ENCODE data around the gene NXPH2. TPM values are rescaled to one million over a fixed set of nuclear protein-coding genes. Genes with fewer than 3 reads are reported as not detected.

NXPH2 gene
- total and polyA plus RNA-seq, 9 of the 15 experiments (the other 6 are each of a cell fraction or from before 2014, with no cell fraction given): not detected

DNA sequence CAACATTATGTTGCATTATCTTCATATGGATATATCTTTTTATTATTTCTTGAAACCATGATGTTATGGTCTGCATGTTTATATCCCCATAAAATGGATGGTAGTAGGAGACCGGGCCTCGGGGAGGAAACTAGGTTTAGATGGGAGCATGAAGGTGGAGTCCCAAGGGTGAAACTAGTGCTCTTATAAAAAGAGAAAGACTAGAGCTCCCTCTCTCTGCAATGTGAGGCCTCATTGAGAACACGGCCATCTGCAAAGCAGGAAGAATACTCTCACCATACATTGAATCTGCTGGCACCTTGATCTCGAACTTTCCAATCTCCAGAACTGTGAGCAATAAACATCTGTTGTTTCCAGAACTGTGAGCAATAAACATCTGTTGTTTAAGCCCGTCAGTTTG, 64.0 kb downstream of the NXPH2 start:
- DNase-seq (ENCODE audit: extremely low read depth in 1 of 4, low spot score in 3 of 4): peak in 1 of 4 experiments; percentile 7
- no TSS peak for BruUV-seq (replicated peaks)
- no peaks in the 10 kb centered on the region for H3K79me2 ChIP-seq (ENCODE audit: control insufficient read depth, insufficient read depth, low read length)
- H3K4me2 ChIP-seq (ENCODE audit: insufficient read depth, low read length): no peak overlapping the region
- H3K27ac ChIP-seq (ENCODE audit: extremely low read depth, low read depth, low read length): no peak overlapping the region
- intact Hi-C loops (cut with micrococcal nuclease): loop anchor here (10.0 kb wide), 1 partner anchor 241 kb away; no protein-coding TSS in a partner anchor
- no peaks in the 10 kb centered on the region for H3K4me1 ChIP-seq (replicated peaks in 1 of 2; ENCODE audit: control insufficient read depth in 2 of 2, insufficient read depth in 2 of 2, low read length in 2 of 2)
- no peak overlapping the region for H2AFZ ChIP-seq (ENCODE audit: low read depth, low read length)
- no peaks in the 10 kb centered on the region for H3K36me3 ChIP-seq (ENCODE audit: control insufficient read depth, insufficient read depth, low read length)
- 0% methylated on average over 5 of the region's 5 CpGs for WGBS (ENCODE audit: insufficient coverage, low coverage, missing lambda C conversion rate)
- H3K9me3 ChIP-seq (replicated peaks; ENCODE audit: control insufficient read depth, insufficient read depth, low read depth, low read length): no peaks in the 10 kb centered on the region
- FAIRE-seq: no peak
- in situ Hi-C loops (cut with MboI): no loop called here
- ChIA-PET CTCF (ENCODE audit: low intra/inter-chr PET ratio) (no interaction called here), POLR2A (no interaction called here)
- H3K4me3 ChIP-seq: no peak overlapping the region
- no peaks in the 10 kb centered on the region for H4K20me1 ChIP-seq (replicated peaks; ENCODE audit: control insufficient read depth, insufficient read depth, low read length)
- no peak overlapping the region for H3K9ac ChIP-seq (ENCODE audit: insufficient read depth in 1 of 2, low read depth in 2 of 2, low read length in 2 of 2)
- no peaks in the 10 kb centered on the region for H3K9me1 ChIP-seq (ENCODE audit: control insufficient read depth, insufficient read depth, low read length)
- ATAC-seq: peak; percentile 64
- peaks cover 0 to 4% of the 10 kb centered on the region in 2 experiments; a peak in 1 of 5 replicates for H3K27me3 ChIP-seq (ENCODE audit: control insufficient read depth in 2 of 2, insufficient read depth in 2 of 2, low read length in 2 of 2)
- no peak for TF ChIP-seq HSF4 (CRISPR knock-in tag; IDR thresholded peaks at IDR 0.05; ENCODE audit: borderline replicate concordance)
- no peak for TF ChIP-seq ZBTB1 (CRISPR knock-in tag; IDR thresholded peaks at IDR 0.05; ENCODE audit: borderline replicate concordance, low read depth)
- TF ChIP-seq ETV5 (CRISPR knock-in tag; IDR thresholded peaks at IDR 0.05; ENCODE audit: low read depth): no peak
- TF ChIP-seq, protein P1, sequence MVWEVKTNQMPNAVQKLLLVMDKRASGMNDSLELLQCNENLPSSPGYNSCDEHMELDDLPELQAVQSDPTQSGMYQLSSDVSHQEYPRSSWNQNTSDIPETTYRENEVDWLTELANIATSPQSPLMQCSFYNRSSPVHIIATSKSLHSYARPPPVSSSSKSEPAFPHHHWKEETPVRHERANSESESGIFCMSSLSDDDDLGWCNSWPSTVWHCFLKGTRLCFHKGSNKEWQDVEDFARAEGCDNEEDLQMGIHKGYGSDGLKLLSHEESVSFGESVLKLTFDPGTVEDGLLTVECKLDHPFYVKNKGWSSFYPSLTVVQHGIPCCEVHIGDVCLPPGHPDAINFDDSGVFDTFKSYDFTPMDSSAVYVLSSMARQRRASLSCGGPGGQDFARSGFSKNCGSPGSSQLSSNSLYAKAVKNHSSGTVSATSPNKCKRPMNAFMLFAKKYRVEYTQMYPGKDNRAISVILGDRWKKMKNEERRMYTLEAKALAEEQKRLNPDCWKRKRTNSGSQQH (CRISPR knock-in tag; IDR thresholded peaks at IDR 0.05): no peak
- TF ChIP-seq, protein P2, sequence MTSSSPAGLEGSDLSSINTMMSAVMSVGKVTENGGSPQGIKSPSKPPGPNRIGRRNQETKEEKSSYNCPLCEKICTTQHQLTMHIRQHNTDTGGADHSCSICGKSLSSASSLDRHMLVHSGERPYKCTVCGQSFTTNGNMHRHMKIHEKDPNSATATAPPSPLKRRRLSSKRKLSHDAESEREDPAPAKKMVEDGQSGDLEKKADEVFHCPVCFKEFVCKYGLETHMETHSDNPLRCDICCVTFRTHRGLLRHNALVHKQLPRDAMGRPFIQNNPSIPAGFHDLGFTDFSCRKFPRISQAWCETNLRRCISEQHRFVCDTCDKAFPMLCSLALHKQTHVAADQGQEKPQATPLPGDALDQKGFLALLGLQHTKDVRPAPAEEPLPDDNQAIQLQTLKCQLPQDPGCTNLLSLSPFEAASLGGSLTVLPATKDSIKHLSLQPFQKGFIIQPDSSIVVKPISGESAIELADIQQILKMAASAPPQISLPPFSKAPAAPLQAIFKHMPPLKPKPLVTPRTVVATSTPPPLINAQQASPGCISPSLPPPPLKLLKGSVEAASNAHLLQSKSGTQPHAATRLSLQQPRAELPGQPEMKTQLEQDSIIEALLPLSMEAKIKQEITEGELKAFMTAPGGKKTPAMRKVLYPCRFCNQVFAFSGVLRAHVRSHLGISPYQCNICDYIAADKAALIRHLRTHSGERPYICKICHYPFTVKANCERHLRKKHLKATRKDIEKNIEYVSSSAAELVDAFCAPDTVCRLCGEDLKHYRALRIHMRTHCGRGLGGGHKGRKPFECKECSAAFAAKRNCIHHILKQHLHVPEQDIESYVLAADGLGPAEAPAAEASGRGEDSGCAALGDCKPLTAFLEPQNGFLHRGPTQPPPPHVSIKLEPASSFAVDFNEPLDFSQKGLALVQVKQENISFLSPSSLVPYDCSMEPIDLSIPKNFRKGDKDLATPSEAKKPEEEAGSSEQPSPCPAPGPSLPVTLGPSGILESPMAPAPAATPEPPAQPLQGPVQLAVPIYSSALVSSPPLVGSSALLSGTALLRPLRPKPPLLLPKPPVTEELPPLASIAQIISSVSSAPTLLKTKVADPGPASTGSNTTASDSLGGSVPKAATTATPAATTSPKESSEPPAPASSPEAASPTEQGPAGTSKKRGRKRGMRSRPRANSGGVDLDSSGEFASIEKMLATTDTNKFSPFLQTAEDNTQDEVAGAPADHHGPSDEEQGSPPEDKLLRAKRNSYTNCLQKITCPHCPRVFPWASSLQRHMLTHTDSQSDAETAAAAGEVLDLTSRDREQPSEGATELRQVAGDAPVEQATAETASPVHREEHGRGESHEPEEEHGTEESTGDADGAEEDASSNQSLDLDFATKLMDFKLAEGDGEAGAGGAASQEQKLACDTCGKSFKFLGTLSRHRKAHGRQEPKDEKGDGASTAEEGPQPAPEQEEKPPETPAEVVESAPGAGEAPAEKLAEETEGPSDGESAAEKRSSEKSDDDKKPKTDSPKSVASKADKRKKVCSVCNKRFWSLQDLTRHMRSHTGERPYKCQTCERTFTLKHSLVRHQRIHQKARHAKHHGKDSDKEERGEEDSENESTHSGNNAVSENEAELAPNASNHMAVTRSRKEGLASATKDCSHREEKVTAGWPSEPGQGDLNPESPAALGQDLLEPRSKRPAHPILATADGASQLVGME (CRISPR knock-in tag; IDR thresholded peaks at IDR 0.05): no peak
- TF ChIP-seq FOXA3 (CRISPR knock-in tag; conservative IDR thresholded peaks at IDR 0.05 in 1 of 2, IDR thresholded peaks at IDR 0.05 in 1 of 2): no peak
- TF ChIP-seq FUS (optimal IDR thresholded peaks at IDR 0.05; ENCODE audit: low read depth, low read length): no peak
- peak; percentile 24 to 53 for TF ChIP-seq RAD21 (CRISPR knock-in tag; conservative IDR thresholded peaks at IDR 0.05 in 1 of 2, IDR thresholded peaks at IDR 0.05 in 1 of 2)
- TF ChIP-seq SRF (CRISPR knock-in tag; IDR thresholded peaks at IDR 0.05): no peak
- TF ChIP-seq ZEB2 (IDR thresholded peaks at IDR 0.05): no peak
- TF ChIP-seq, protein P3, sequence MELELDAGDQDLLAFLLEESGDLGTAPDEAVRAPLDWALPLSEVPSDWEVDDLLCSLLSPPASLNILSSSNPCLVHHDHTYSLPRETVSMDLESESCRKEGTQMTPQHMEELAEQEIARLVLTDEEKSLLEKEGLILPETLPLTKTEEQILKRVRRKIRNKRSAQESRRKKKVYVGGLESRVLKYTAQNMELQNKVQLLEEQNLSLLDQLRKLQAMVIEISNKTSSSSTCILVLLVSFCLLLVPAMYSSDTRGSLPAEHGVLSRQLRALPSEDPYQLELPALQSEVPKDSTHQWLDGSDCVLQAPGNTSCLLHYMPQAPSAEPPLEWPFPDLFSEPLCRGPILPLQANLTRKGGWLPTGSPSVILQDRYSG (tag; conservative IDR thresholded peaks at IDR 0.05; ENCODE audit: low read depth): no peak
- no peak for TF ChIP-seq TFAM (CRISPR knock-in tag; conservative IDR thresholded peaks at IDR 0.05)
- TF ChIP-seq TAL1 (IDR thresholded peaks at IDR 0.05): no peak
- no peak for TF ChIP-seq TRIM28 (IDR thresholded peaks at IDR 0.05)
